WTC11 (cell line): Measurements from ENCODE around the gene CLIC1.

Source experiments
- ATF2 ChIP-seq: sonication (generic); formaldehyde crosslinking; IDR thresholded peaks from 2 replicates; pipeline ENCODE4 v1.8.1; 2022; ENCODE audit warnings: low read depth, missing genetic modification reagents, borderline replicate concordance
- ATF3 ChIP-seq: sonication (generic); formaldehyde crosslinking; conservative IDR thresholded peaks from 2 replicates; pipeline ENCODE4 v1.8.1; 2022; ENCODE audit warnings: mild to moderate bottlenecking, missing genetic modification reagents
- CREB1 ChIP-seq: sonication (generic); formaldehyde crosslinking; IDR thresholded peaks from 2 replicates; pipeline ENCODE4 v1.8.0; 2023; ENCODE audit warnings: mild to moderate bottlenecking, missing genetic modification reagents
- CTCF ChIP-seq: fragments of 200-600 bp; IDR thresholded peaks from 2 replicates; pipeline ENCODE4 v1.8.0; 2022; ENCODE audit warnings: antibody characterized with exemption
- ESRRA ChIP-seq: sonication (generic); formaldehyde crosslinking; IDR thresholded peaks from 2 replicates; pipeline ENCODE4 v1.8.1; 2022; ENCODE audit warnings: mild to moderate bottlenecking, missing genetic modification reagents, borderline replicate concordance
- JUN ChIP-seq: sonication (generic); formaldehyde crosslinking; IDR thresholded peaks from 2 replicates; pipeline ENCODE4 v1.8.0; 2023; ENCODE audit warnings: mild to moderate bottlenecking, missing genetic modification reagents
- KAT7 ChIP-seq: sonication (generic); formaldehyde crosslinking; IDR thresholded peaks from 2 replicates; pipeline ENCODE4 v1.8.1; 2023; ENCODE audit warnings: missing genetic modification reagents, mild to moderate bottlenecking, borderline replicate concordance
- USF2 ChIP-seq: sonication (generic); formaldehyde crosslinking; IDR thresholded peaks from 2 replicates; pipeline ENCODE4 v1.8.1; 2023; ENCODE audit warnings: mild to moderate bottlenecking, missing genetic modification reagents, moderate library complexity
- ZNF138 ChIP-seq: sonication (generic); formaldehyde crosslinking; conservative IDR thresholded peaks from 2 replicates; pipeline ENCODE4 v1.8.1; 2022; ENCODE audit warnings: mild to moderate bottlenecking, moderate library complexity, missing genetic modification reagents
- TF ChIP-seq, protein P1 (sequence below): sonication (generic); formaldehyde crosslinking; IDR thresholded peaks from 2 replicates; pipeline ENCODE4 v1.8.0; 2022; ENCODE audit warnings: mild to moderate bottlenecking, missing genetic modification reagents
- TF ChIP-seq, protein P2 (sequence below): fragments of 250-450 bp; sonication (Bioruptor Pico); IDR thresholded peaks from 2 replicates; pipeline ENCODE4 v2.1.2; 2022; ENCODE audit warnings: mild to moderate bottlenecking, moderate library complexity

GRCh38 chr6:31710523-31711219 lies 25.7 kb downstream of the CLIC1 start:
- TF ChIP-seq ESRRA (no peak), CREB1 (no peak), JUN (CRISPR knock-in tag) (no peak), CTCF (no peak), ATF3 (CRISPR knock-in tag) (no peak), ZNF138 (CRISPR knock-in tag) (no peak), USF2 (CRISPR knock-in tag) (no peak), KAT7 (CRISPR knock-in tag) (no peak), ATF2 (CRISPR knock-in tag) (no peak)
- TF ChIP-seq, protein P1, sequence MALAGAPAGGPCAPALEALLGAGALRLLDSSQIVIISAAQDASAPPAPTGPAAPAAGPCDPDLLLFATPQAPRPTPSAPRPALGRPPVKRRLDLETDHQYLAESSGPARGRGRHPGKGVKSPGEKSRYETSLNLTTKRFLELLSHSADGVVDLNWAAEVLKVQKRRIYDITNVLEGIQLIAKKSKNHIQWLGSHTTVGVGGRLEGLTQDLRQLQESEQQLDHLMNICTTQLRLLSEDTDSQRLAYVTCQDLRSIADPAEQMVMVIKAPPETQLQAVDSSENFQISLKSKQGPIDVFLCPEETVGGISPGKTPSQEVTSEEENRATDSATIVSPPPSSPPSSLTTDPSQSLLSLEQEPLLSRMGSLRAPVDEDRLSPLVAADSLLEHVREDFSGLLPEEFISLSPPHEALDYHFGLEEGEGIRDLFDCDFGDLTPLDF: no peak
- TF ChIP-seq, protein P2, sequence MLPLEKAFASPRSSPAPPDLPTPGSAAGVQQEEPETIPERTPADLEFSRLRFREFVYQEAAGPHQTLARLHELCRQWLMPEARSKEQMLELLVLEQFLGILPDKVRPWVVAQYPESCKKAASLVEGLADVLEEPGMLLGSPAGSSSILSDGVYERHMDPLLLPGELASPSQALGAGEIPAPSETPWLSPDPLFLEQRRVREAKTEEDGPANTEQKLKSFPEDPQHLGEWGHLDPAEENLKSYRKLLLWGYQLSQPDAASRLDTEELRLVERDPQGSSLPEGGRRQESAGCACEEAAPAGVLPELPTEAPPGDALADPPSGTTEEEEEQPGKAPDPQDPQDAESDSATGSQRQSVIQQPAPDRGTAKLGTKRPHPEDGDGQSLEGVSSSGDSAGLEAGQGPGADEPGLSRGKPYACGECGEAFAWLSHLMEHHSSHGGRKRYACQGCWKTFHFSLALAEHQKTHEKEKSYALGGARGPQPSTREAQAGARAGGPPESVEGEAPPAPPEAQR (CRISPR knock-in tag): no peak
